NCI-H1092 (cell line): ENCODE results near the gene SNTB2.
"Not testable (repeated sequence)": the region's sequence is repeated elsewhere in the genome, so short reads cannot be mapped to it uniquely, and the experiment has no call there.

Experiments
- DNase-seq: peaks from one replicate; lab custom pipeline; 2025; lab: John Stamatoyannopoulos, UW

Gene SNTB2

DNA sequence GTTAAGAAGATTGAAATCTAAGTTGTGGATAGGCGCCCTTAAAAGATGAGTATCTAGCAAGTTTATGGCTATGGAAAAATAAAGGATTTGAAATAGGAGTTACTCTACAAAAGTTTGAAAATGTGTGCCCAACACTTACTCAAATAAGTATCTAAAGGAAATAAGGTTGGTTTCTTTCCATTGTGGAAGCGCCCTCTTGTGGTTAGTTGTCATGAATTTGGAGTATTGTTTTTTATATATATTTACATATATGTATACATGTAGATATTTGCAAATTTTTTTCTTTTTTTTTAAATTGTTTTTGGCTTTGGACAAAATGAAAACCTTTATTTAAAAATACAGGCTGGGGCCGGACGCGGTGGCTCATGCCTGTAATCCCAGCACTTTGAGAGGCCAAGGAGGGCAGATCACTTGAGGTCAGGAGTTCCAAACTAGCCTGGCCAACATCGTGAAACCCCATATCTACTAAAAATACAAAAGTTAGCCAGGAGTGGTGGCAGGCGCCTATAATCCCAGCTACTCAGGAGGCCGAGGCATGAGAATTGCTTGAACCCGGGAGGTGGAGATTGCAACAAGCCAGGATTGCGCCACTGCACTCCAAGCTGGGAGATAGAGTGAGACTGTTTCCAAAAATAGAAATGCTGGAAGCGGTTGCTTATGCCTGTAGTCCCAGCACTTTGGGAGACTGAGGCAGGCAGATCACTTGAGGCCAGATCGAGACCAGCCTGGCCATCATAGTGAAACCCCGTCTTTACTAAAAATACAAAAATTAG is 100.2 kb downstream of the SNTB2 start:
- peak; percentile 54 for DNase-seq

DNA sequence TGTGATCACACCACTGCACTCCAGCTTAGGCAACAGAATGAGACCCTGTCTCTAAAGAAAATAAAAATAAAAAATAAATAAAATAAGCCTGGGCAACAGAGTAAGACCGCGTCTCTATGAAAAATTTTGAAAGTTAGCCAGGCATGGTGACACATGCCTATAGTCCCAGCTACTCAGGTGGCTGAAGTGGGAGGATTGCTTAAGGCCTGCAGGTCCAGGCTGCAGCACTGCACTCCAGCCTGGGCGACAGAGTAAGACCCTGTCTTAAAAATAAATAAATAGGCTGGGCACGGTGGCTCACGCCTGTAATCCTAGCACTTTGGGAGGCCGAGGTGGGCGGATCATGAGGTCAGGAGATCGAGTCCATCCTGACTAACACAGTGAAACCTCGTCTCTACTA is 104.7 kb downstream of the SNTB2 start:
- not testable (repeated sequence) for DNase-seq

DNA sequence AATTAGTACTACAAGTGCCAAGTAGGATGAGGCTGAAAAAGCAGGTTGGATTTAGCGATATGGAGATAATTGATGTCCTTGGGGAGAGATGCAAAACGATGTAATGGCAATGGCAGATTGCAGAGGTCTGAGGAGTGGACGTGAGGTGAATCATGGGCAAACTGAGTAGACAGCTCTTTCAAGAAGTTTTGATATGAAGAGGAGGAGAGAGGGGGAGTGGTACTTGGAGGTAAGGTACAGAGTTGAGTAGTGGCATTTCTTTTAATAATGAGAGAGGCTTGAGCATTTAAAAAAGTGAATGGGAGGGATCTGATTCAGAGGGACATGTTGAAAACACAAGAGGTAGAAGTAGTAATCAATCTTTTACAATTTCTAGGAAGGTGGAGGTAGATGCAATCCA is 106.4 kb downstream of the SNTB2 start:
- DNase-seq, result no peak

DNA sequence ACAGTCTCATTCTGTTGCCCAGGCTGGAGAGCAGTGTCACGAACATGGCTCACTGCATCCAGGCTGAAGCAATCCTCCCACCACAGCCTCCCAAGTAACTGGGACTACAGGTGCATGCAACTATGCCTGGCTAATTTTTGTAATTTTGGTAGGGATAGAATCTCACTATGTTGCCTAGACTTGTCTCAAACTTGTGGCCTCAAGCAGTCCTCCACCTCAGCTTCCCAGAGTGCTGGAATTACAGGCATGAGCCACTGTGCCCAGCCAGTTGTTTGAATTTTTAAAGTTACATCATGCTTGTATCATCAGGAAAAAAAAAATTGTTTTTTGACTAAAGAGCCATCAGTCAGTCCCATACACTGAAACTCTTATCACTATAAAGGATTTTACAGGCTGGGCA is 107.1 kb downstream of the SNTB2 start:
- DNase-seq, result no peak

DNA sequence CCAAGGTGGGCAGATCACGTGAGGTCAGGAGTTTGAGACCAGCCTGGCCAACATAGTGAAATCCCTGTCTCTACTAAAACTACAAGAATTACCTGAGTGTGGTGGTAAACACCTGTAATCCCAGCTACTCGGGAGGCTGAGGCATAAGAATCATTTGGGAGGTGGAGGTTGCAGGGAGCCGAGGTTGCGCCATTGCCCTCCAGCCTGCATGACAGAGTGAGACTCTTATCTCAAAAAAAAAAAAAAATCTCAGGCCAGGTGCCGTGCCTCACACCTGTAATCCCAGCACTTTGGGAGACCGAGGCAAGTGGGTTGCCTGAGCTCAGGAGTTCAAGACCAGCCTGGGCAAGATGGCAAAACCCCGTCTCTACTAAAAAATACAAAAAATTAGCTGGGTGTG is 109.8 kb downstream of the SNTB2 start:
- DNase-seq, result not testable (repeated sequence)

DNA sequence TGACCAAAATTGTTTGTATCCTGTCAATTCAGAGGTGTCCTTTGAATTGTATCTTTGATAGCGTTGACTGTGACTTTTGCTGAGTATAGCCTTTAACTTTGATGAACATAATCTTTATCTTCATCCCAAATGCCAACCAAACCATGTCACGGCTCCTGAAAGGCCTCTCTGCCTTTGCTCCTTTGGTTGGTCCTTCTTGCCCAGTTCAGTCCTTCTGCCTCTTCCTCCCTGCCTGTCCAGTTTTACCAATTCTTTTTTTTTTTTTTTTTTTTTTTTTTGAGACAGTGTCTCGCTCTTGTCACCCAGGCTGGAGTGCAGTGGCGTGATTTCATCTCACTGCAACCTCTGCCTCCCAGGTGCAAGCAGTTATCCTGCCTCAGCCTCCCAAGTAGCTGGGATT is 111.3 kb downstream of the SNTB2 start:
- DNase-seq, result no peak

DNA sequence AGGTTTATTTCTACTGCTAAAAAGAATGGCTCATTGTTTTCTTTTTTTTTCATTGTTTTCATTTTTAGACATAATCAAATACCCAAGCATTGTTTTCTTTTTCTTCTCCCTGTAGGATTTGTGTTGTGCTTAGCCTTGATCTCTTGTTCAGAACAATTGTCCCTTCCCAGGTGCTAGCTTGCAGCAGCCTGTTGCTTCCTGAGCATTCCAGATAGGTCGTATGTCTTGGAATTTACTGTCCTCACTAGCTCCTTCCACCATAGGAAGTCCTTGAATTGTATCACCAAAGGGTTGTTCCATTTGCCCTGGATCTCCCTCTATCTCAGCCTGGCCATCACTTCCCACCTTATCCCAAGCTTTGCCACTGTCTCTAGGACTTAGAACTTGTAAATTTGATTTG is 114.2 kb downstream of the SNTB2 start:
- no peak for DNase-seq

DNA sequence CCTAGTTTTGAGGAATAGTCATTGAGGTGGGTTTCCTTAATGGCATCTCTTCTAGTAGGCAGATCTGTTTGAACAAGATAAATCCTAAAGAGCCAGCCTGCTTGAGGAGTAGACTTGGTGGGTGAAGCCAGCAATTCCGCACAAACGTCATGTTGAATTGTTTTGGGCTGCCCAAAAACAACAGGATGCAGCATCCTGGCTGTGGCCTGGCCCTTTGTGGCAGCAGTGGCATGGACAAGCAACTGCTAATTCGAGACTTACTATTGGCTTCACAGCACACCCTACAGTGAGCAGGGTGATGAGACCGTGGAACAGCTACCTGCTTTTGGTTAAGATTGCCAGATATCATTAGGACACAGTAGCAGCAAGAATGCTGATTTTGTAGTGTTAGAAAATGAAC is 114.9 kb downstream of the SNTB2 start:
- no peak for DNase-seq

DNA sequence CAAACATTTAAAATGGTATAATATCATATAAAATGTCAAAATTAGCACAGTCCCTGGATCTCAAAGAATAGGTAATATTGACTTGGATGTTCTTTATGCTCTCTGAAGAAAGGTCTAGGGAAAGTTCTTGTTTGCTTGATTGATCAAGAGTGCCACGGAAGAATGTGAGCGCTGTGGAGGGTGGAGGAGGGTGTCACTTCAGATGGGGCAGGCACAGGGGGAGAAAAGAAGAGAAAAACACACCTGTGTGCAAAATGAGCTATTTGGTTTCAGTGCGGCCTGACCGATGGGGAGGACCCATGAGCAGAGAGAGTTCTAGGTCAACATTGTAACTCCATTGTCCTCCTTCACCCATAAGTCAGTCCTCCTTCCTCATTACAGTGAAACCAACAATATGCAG is 115.3 kb downstream of the SNTB2 start:
- no peak for DNase-seq

DNA sequence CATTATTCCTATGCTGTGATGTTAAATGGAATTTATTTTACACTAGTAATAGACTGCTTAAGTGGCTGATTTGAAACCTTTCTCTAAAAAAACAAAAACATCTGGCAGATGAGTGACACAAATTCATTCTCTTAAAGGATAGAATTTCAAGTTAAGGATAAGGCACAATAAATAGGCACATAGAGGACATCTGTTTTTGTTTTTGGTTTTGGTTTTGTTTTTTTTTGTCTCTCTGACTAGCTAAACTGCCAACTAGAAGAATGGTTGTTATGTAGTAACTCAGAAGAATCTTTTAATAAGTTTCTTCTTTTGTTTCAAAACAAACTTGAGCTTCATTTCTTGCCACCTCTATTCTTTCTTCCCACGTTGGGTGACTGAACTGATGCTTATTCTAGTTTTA is 119.1 kb downstream of the SNTB2 start:
- DNase-seq, result no peak

DNA sequence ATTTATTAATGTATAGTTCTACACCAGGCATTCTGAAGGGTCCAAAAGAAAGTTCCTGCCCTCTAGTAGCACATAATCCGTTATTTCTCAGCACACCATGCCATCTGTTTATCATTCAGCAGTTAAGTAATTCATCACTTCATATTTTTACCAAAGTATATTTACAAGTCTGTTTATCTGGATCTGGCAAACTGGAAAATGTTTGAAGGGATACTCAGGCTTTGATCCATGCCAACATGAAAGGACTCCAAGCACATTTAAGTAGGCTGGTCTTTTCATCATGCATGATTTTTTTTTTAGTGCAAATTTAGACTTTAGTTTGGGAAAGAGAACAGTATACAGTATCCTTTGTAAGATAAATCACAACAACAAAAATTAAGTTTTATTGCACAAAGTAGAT is 120.1 kb downstream of the SNTB2 start:
- no peak for DNase-seq

DNA sequence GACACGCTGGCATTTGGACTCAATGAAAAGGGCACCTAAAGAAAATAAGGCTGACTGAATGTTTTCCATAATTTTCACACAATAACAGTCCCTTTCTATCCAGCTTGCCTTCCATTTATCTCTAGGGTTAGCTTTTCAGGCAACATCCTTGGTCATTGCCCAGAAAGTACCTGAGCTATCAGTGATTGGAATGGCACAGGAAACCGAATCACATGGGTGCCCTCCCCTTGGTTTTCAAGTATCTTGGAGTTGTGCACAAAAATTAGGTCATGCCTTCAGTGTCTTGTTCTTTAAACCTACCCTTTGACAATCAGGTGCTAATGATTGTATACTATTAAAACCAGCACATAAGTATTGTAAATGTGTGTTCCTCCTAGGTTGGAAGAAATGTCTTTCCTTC is 120.9 kb downstream of the SNTB2 start:
- DNase-seq, result no peak

DNA sequence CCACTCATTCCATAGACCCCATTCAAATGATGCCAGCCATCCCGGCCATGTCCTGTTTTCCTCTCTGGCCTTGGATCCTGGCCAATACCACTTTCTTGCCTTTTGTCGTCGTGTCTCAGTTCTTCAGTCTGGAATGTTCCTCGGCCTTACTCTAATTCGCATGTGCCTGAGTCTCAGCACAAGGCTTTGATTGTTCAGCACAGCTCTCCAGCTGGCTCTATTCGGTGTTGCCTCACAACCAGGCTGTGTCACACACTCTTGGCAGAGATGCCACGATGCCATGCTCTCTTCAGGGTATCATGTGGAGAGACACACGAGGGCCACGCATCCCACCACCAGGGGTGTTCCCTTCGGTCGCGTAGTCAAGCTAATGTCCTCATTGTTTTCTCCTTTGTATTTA is 122.4 kb downstream of the SNTB2 start:
- DNase-seq, result no peak

DNA sequence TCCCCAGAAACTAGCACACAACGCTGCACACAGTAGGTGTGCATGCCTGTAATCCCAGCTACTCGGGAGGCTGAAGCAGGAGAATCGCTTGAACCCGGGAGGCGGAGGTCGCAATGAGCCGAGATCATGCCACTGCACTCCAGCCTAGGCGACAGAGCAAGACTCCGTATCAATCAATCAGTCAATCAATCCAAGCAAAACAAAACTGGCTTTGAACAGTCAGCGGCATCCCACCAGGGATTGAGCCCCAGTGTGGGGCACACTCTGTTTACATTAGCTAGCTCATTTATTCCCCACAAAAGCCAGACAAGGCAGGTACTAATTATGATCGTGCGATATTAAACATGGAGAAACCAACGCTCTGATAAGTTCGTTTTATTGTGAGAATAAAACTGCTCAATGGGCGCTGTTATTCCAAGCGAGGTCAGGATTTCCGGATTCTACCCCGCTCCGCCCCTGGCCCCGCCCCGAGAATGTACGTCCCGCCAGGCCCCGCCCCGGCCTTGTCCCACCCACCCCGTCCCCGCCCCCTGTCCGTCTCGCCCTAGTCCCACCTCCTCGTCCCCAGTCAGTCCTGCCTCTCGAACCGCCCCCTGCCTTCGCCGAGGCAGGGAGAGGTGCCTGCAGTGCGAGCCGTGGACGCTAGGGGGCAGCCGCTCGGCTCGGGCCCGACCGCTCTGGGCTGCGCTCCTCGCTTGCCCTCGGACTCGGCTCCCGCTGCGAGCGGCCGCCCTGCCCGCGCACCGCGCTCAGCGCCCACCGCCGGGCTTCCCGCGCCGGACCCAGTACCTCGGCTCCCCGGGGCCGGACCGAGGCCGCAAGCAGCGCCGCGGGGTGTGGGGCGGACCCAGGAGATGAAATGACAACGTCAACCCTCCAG is 123.9 kb downstream of the SNTB2 start, which contains the start of gene VPS4A:
VPS4A (plus strand) TSS at position 698 of the 880 bp plus-strand sequence; CDS start at position 860, 162 bp downstream.
- peak; percentile 94 for DNase-seq

DNA sequence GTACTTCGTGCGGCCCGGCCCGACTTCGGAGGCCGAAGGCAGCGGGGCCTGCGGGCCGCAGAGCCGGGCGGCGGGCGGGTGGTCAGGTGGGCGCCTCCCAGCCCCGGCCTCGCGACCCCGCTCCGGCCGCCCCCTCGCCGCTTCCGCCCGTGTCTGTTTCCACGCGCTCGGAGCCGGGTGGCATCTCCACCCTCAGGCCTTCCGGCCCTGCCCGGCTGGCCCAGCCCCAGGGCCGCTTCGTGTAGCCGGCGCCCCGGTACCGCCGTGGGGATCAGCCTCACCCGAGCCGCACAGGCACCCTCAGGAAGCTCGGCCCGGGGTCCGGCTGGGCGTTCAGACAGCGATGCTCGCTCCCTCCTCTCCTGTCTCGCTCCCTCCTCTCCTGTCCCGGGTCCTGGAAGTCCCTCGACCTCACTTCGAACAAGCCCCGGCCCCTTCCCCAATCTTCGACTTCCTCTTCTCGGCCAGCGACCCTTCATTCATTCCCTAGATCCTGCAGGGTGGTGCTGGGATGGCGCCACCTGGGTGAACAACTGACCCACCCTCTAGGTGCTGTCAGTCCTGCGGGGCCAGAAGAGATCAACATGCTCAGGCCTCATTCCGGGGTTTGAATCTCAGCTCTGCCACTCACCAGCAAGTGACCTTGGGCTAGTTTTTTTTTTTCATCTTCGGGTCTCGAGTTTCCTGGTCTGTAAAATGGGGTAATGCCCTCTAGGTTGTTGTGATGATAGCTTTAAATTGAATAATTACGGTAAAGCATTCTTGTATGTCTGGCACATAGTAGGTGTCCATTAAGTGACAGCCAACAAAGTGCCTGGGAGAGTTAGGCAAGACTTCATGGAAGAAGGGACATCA is 124.8 kb downstream of the SNTB2 start:
- peak; percentile 33 for DNase-seq

DNA sequence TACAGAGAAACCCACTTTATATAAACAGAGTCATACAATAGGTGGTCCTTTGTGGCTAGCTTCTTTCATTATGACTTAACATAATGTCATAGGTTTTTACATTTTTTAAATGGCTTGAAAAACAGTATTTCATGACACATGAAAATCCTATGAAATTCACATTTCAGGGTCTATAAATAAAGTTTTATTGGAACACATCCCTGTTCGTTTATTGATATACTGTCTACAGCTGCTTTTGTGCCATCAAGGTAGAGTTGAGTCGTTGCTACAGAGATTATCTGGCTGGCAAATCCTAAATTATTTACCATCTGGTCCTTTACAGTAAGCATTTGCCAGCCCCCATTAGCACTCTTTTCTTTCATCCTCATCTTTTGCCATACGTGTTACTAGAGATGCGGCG is 126.5 kb downstream of the SNTB2 start:
- DNase-seq, result no peak

DNA sequence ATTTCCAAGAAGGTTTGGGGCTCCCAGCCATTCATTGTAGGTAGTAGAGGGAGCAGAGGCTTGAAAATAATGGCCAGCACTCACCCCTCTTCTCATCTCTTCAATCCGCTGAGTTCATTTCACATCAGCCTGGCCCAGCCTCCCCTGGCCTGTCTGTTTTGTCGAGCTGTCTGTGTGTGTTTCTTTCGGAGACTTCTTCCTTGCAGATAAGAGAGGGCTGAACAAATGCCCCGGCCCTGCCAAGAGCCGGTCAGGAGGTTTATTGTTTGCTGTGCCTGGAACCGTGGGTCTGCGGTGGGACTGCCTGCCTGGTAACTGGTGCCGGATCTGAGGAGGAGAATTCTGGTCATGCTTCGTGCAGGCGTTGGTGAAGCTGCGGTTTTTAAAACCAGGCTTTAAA is 127.6 kb downstream of the SNTB2 start:
- no peak for DNase-seq

DNA sequence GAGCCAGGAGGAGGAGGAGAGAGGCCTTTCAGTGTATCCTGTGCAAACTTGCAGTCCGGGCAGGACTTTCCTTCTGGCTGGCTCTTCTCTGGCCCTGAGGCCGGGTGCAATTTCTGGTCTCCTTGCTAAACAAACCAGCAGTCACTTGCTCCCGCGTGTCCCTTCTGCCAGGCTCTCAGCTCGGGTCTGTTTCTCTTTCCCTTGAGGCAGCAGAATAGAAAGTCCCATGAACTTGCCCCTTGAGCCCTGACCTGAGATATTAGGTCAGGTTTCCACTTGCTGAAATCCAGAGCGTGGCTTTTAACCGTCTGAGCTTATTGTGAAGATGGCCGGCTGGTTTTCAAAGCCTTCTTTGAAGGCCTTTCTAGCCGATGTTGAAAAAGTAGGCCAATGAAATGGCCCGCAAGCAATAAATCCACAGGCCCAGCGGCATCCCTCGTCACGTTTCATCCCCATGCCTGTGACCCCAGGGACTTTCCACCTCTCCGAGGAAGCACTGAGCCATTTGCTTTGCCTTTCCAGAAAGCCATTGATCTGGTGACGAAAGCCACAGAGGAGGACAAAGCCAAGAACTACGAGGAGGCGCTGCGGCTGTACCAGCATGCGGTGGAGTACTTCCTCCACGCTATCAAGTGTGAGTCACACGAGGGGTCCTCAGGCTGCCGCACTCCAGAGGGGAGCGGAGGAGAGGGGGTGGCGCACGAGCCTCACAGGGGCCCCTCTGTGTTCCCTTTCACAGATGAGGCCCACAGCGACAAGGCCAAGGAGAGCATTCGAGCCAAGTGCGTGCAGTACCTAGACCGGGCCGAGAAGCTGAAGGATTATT is 128.7 kb downstream of the SNTB2 start:
- no peak for DNase-seq

DNA sequence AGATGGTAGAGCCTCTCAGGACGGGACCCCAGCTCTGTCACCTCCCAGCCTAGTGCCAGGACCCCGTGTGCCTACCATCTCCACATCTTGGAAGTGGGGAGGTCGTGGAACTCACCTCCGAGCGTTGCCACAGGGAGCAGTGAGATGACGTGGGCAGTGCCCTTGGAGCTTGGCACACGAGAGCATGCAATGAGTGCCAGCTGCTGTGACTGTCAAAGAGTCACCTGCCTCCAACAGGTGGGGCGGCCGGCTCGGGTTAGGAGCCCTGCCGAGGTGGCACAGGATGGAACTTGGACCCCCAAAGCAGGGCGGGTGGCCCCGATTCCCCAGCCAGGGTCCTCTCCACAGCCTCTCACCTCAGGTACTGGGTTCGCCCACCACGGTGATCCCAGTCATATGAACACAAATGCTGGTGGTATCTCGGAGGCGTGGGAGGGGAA is 129.7 kb downstream of the SNTB2 start:
- DNase-seq, result no peak

DNA sequence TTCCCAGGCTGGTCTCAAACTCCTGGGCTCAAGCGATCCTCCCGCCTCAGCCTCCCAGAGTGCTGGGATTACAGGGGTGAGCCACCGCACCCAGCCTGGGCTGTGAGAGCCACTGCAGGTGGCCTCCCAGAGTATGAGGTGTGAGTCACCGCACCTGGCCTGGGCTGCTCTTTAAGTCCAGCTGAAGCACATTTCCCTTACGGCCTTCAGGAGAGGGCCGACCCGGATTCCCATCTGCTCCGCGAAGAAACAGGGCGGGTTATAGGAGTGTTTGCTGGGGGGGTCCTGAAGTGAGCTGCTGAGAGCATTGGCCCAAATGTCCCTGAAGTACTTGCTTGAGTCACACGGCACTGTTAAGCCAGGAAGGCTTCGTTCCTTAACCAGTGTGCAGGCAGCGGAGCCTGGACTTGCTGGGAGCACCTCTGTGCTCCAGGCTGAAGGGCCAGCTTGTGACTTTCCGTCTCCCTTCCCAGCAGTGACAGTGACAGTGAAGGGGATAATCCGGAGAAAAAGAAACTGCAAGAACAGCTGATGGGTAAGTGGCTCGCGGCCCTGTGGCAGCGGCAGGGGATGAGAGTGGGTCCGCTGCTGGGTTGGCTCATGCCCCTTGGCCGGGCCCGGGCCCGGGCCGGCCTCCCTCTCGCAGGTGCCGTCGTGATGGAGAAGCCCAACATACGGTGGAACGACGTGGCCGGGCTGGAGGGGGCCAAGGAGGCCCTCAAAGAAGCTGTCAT is 131.4 kb downstream of the SNTB2 start:
- DNase-seq, result no peak

DNA sequence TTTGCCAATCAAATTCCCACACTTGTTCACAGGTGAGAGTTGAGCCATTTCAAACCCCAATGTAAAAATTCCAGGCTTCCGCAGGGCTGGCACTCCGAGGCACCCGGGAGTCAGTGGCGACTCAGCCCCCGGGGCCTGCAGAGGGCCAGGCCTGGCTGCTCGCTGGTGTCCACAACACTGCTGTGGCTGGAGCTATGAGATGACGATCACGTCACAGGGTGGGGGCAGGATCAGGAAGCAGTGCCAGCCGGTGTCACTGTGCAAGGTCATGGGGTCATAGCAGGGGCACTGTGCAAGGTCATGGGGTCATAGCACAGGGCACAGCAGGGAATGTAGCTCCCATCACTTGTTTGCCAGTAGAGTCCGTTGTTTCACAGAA is 131.9 kb downstream of the SNTB2 start:
- DNase-seq, result no peak
